Measurements from ENCODE around the gene MUC6.

Gene MUC6

DNA sequence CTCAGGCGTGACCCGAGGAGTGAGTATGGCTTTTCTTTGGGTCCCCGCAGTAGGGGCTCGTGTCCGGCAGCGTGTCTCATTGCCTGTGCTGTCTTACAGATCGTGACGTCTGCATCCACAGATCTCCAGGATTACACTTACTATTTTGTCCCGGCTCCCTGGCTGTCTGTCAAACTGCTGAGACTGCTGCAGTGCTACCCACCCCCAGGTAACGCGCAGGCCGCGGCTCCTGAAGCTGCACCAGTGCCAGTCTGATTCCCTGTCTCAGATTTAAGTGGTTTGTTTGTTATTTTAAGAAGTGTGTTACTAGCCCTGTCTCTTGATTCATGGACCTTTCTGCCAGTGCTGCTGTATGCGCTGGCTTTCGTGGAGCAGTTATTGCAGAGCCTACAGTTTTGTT, 52.0 kb downstream of the MUC6 start:
- TF ChIP-seq, protein P1, sequence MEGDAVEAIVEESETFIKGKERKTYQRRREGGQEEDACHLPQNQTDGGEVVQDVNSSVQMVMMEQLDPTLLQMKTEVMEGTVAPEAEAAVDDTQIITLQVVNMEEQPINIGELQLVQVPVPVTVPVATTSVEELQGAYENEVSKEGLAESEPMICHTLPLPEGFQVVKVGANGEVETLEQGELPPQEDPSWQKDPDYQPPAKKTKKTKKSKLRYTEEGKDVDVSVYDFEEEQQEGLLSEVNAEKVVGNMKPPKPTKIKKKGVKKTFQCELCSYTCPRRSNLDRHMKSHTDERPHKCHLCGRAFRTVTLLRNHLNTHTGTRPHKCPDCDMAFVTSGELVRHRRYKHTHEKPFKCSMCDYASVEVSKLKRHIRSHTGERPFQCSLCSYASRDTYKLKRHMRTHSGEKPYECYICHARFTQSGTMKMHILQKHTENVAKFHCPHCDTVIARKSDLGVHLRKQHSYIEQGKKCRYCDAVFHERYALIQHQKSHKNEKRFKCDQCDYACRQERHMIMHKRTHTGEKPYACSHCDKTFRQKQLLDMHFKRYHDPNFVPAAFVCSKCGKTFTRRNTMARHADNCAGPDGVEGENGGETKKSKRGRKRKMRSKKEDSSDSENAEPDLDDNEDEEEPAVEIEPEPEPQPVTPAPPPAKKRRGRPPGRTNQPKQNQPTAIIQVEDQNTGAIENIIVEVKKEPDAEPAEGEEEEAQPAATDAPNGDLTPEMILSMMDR (IDR thresholded peaks at IDR 0.05; ENCODE audit: low read depth, low read length): no peak
- no peak for DNase-seq (ENCODE audit: low read depth, low spot score)
- no peak overlapping the region for H3K4me3 ChIP-seq (ENCODE audit: low read depth, low read length)
- in situ Hi-C loops (cut with HindIII; ENCODE audit: low sequenced_read_pairs): no loop called here

- TF ChIP-seq, protein P1 (IDR thresholded peaks at IDR 0.05; ENCODE audit: low read depth, low read length): no peak
- no peak overlapping the region for H3K4me3 ChIP-seq (ENCODE audit: low read depth, low read length)
- in situ Hi-C loops (cut with HindIII; ENCODE audit: low sequenced_read_pairs): no loop called here
- no peak for DNase-seq (ENCODE audit: low read depth, low spot score)
Observed at GRCh38 chr11:981764-982163, 54.8 kb downstream of the MUC6 start.

DNA sequence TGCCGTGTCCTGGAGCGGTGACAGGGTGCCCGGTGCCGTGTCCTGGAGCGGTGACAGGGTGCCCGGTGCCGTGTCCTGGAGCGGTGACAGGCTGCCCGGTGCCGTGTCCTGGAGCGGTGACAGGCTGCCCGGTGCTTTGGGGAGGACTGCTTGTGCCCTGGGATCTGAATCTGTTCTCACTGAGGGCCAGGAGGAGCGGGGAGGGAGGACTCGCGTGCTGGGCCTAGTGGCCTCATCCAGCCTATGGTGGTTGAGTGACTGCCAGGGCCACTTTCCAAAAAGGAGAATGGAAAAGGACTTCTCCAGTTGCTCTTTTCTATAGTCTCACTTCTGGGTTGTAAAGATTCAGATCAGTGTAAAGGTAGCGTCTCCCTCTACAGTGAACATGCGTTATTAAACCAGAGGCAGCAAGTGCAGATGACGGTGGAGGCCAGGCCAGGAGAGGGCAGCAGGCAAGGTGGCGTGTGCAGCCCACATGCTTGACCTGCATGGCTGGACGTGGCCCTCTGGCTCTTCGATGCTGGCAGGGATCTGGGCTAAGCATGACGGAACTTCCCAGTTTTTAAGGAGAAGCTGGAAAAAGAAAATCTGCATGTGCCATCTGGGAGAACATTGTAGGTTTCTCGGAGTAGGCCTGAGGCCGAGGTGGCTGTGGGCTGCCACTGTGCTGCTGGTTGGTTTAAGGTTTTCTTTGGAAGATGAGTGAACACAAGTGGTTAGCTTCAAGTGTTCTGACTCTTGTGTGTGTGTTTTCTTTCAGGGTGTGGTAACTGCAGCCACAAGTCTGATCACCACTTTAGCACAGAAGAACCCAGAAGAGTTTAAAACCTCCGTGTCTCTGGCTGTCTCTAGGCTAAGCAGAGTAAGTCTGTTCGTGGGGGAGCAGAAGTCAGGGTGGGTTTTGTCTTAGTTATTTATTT, 55.8 kb downstream of the MUC6 start:
- H3K4me3 ChIP-seq (ENCODE audit: low read depth, low read length): no peak overlapping the region
- DNase-seq (ENCODE audit: low read depth, low spot score): peak; percentile 46

DNA sequence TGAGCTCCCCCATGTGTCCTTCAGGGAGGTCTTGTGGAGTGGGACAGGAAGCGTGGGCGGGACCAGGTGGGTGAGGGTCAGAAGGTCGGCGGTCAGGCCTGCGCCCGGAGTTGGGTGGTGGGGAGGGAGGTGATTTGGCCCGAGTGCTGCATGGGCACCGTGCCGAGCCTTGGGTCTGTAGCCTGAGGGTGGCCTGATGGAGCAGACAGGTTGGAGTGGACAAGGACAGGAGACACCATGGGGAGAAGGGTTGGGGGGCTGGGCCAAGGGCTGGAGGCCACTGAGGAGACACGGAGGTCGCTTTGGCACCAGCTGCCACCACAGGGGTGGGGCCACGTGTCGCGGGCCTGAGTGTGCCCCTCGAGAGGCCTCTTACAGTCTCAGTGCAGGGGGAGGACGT, 57.7 kb downstream of the MUC6 start:
- TF ChIP-seq, protein P1 (IDR thresholded peaks at IDR 0.05; ENCODE audit: low read depth, low read length): no peak
- no peak overlapping the region for H3K4me3 ChIP-seq (ENCODE audit: low read depth, low read length)
- in situ Hi-C loops (cut with HindIII; ENCODE audit: low sequenced_read_pairs): no loop called here
- no peak for DNase-seq (ENCODE audit: low read depth, low spot score)

More for the DNA sequence above, 55.8 kb downstream of the MUC6 start:
- in situ Hi-C loops (cut with HindIII; ENCODE audit: low sequenced_read_pairs): no loop called here
- TF ChIP-seq, protein P1 (IDR thresholded peaks at IDR 0.05; ENCODE audit: low read depth, low read length): peak; percentile 16

DNA sequence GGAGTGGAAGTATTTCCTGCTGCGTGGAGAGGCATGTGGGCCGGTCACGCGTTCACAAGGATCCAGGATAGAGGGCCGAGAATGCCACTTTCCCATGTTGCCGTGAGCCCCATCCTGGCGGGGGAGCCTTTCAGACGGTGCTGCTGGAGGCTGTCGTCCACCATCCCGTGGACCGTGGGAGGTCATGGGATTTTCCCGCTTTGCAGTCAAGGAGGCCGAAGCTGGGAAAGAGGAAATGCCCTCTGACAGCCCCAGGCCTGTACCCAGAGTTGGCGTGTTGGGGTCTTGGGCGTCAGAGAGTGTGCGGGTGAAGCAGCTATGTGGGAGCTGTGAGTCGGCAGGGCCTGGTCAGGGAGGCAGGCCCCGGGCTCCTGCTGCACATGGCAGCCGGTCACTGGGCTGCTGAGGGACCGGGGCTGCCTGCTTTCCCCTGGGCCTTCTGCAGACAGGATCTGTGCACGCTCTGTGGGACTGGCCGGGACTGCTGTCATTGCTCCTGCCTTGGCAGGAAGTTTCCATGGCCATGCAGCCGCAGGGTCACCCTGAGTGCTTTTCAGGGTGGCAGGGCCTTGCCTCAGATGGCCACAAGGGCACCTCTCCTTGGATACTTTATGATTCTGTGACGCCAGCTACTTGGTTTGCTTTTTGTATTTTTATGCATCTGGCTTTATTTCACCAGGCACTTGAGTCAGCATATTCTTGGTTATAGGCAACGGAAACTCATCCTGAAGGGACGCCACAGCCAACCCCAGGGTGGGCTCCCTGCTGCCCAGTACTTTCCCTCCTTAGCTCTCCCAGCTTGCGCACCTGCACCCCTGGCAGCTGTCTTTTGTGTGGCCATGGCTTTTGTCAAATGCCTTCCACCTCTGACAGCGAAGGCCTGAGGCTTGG, 58.4 kb downstream of the MUC6 start:
- no peak overlapping the region for H3K4me3 ChIP-seq (ENCODE audit: low read depth, low read length)
- TF ChIP-seq, protein P1 (IDR thresholded peaks at IDR 0.05; ENCODE audit: low read depth, low read length): no peak
- DNase-seq (ENCODE audit: low read depth, low spot score): no peak
- in situ Hi-C loops (cut with HindIII; ENCODE audit: low sequenced_read_pairs): no loop called here

DNA sequence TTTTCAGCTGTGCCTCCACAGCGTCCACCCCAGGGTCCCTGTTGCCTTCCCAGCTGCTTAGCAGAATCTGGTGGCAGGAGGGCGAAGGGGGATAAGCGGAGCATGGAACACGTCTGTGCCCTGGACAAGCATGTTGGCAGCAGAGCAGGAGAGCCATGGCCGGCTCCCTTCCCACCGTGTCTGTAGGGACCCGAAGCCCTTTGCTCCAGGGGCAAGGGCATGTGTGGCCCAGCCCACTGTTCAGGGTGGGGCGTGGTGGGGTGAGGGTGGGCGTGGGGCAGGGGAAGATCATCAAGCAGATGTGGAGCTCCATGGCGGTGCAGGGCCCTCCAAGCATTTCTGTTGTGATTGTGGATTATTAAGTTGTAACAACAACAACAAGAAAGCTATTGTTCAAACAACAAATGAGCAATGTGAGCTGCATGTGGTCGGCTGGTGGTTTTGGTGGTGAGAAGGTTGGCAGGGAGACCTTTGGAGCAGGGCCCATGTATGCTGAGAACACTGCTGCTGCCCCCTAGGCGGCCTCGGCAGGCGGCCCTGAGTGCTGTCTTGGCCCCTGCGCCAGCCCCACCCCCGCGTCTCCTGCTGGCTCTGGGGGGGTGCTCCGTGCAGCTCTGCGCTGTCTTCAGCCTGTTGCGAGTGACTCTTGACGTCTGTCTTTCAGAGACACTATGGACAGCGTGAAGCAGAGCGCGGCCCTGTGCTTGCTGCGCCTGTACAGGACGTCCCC, 59.9 kb downstream of the MUC6 start:
- H3K4me3 ChIP-seq (ENCODE audit: low read depth, low read length): no peak overlapping the region
- in situ Hi-C loops (cut with HindIII; ENCODE audit: low sequenced_read_pairs): no loop called here
- TF ChIP-seq, protein P1 (IDR thresholded peaks at IDR 0.05; ENCODE audit: low read depth, low read length): peak; percentile 36
- DNase-seq (ENCODE audit: low read depth, low spot score): peak; percentile 63
